ENCODE measurements around the gene EZR. TPM values are rescaled to one million over a fixed set of nuclear protein-coding genes. Genes with fewer than 3 reads are reported as not detected.

The EZR gene
- total RNA-seq, 1 experiment from 2014 or later, result 88.5 TPM

DNA sequence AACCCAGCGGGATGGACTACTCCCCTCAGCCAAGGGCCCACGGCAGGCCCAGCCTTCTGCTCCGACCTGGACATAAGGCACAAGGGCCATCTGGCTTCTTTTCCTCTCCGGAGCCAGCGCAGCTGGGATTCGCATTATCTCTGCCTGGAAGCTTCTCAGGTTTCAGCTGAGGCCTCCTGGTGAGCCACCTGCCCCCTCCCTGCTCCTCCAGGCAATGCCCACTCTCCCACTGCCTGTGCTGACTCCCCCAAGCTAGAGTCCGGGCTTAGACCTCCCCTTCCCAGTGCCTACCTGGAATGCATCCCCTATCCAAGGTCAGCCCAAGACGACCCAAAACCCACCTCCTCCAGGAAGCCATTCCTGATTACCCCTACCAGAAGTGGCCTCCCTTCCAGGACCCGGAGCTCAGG, 60.7 kb downstream of the EZR start:
- no peak for DNase-seq
- Histone ChIP-seq H4K20me1 (ENCODE audit: insufficient read depth, low read depth, low read length) (peaks cover 13% of the 10 kb centered on the region; the same call in 1 of the 2 replicates), H3K4me3 (ENCODE audit: low read length) (no peak overlapping the region), H3K4me1 (ENCODE audit: low read length) (peaks cover 6% of the 10 kb centered on the region; the same call in 1 of the 2 replicates), H3K9me2 (replicated peaks; ENCODE audit: insufficient read depth, low read length) (no peaks in the 10 kb centered on the region), H3K79me2 (ENCODE audit: low read length) (no peaks in the 10 kb centered on the region), H3K36me3 (ENCODE audit: insufficient read depth, low read length) (no peaks in the 10 kb centered on the region), H2AFZ (ENCODE audit: low read length) (no peak overlapping the region), H3K9me3 (ENCODE audit: low read length) (no peaks in the 10 kb centered on the region), H3K4me2 (ENCODE audit: low read depth, low read length, poor library complexity, severe bottlenecking) (no peak overlapping the region), H3K27ac (ENCODE audit: low read length) (no peak overlapping the region), H3K27me3 (ENCODE audit: low read length) (no peaks in the 10 kb centered on the region), H3K9ac (ENCODE audit: low read length) (no peak overlapping the region)

DNA sequence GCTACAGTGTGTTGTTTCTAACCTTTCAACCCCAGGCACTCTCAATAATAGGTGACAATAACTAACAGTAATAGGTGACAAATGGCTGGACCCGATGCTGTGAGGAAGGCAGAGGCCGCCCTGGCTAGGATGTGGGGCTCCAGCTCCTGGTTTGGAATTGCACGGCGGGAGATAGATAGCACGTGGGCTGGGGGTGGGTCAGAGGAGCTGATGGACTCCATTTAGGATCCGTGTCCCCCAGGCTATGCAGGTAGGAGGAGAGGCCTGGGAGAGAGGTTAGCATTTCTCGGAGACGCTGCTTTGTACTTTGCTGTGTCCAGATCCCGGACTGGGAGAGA, 61.4 kb downstream of the EZR start:
- no peaks in the 10 kb centered on the region for H3K9me2 ChIP-seq (replicated peaks; ENCODE audit: insufficient read depth, low read length)
- peaks cover 13% of the 10 kb centered on the region; the same call in 1 of the 2 replicates for H4K20me1 ChIP-seq (ENCODE audit: insufficient read depth, low read depth, low read length)
- H3K36me3 ChIP-seq (ENCODE audit: insufficient read depth, low read length), result no peaks in the 10 kb centered on the region
- no peak overlapping the region for H3K9ac ChIP-seq (ENCODE audit: low read length)
- H3K79me2 ChIP-seq (ENCODE audit: low read length), result no peaks in the 10 kb centered on the region
- no peaks in the 10 kb centered on the region for H3K9me3 ChIP-seq (ENCODE audit: low read length)
- no peak overlapping the region for H3K27ac ChIP-seq (ENCODE audit: low read length)
- H3K4me2 ChIP-seq (ENCODE audit: low read depth, low read length, poor library complexity, severe bottlenecking), result no peak overlapping the region
- H3K4me1 ChIP-seq (ENCODE audit: low read length), result peaks cover 11% of the 10 kb centered on the region
- no peak overlapping the region for H3K4me3 ChIP-seq (ENCODE audit: low read length)
- no peak overlapping the region for H2AFZ ChIP-seq (ENCODE audit: low read length)
- H3K27me3 ChIP-seq (ENCODE audit: low read length), result no peaks in the 10 kb centered on the region
- no peak for DNase-seq

DNA sequence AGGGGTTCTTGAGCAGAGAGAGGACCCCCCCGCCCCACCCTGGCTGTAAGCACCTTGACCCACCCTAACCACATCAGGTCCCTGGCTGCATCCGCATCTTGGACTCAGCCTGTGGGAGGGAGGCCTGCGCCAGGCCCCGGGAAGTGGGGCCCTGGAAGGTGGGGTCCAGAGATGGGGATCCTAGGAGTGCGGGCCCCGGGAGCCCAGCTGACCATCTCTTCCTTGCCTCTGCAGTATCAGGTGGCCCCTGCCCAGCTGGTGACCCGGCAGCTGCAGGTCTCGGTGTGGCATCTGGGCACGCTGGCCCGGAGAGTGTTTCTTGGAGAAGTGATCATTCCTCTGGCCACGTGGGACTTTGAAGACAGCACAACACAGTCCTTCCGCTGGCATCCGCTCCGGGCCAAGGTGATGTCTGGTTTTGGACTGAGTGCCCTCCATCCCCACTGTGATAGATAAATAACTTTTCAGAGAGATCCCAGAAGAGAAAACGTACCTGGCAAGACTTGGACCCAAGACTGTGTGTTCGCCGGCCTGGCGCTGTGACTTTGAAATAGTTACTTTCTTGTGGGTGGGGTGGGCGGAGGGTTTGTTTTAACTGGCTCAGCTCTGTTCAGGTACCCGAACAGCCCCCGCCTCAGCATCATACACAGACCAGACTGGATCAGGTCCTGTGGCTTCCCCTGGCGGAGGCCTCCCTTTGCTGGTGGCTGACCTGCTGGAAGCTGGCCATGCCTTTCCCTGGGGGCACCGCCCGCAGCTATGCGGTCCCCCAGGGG, 62.0 kb downstream of the EZR start:
- no peak overlapping the region for H3K27ac ChIP-seq (ENCODE audit: low read length)
- H3K4me3 ChIP-seq (ENCODE audit: low read length), result no peak overlapping the region
- H2AFZ ChIP-seq (ENCODE audit: low read length), result no peak overlapping the region
- H3K36me3 ChIP-seq (ENCODE audit: insufficient read depth, low read length), result no peaks in the 10 kb centered on the region
- H4K20me1 ChIP-seq (ENCODE audit: insufficient read depth, low read depth, low read length), result peaks cover 13% of the 10 kb centered on the region; the same call in 1 of the 2 replicates
- no peaks in the 10 kb centered on the region for H3K9me3 ChIP-seq (ENCODE audit: low read length)
- no peak for DNase-seq
- H3K4me1 ChIP-seq (ENCODE audit: low read length), result peaks cover 17% of the 10 kb centered on the region
- no peaks in the 10 kb centered on the region for H3K79me2 ChIP-seq (ENCODE audit: low read length)
- H3K9ac ChIP-seq (ENCODE audit: low read length), result no peak overlapping the region
- no peaks in the 10 kb centered on the region for H3K9me2 ChIP-seq (replicated peaks; ENCODE audit: insufficient read depth, low read length)
- H3K27me3 ChIP-seq (ENCODE audit: low read length), result no peaks in the 10 kb centered on the region
- H3K4me2 ChIP-seq (ENCODE audit: low read depth, low read length, poor library complexity, severe bottlenecking), result no peak overlapping the region

DNA sequence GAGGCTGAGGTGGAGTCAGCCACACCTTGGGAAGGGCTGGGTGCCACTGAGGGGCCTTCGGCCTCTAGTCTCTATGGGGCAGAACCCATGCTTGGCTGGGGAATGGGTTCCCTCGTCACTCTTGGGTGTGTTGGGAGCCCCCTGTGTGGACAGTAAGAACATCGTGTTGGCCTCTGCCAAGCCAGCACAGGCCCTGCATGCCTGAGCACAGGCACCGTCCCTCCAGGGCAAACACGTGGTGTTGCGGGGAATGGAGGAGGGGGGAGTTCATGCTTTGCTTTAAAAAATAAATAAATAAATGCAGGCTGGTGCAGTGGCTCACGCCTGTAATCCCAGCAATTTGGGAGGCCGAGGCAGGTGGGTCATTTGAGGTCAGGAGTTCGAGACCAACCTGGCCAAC, 63.0 kb downstream of the EZR start:
- H3K36me3 ChIP-seq (ENCODE audit: insufficient read depth, low read length), result no peaks in the 10 kb centered on the region
- no peak overlapping the region for H3K4me2 ChIP-seq (ENCODE audit: low read depth, low read length, poor library complexity, severe bottlenecking)

DNA sequence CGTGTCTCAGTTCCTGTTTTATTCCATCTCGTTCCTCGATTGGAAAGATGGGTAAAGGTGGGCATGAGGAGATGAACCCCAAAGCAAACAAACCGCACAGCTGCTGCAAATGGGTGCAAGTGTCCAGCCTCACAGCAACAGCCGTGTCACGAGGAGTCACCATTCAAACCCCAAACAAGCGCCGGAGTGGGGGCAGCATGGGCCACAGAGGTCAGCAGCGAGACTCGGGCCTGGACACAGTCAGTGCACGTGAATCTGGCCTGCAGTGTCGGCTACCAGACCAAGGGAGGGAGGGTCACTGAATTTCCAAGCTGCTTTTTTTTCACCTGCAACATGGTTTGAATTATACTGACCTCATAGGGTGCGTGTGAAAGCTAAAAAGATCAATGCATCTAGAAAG, 63.5 kb downstream of the EZR start:
- DNase-seq, result no peak
- Histone ChIP-seq H3K27me3 (ENCODE audit: low read length) (no peaks in the 10 kb centered on the region), H3K9me2 (replicated peaks; ENCODE audit: insufficient read depth, low read length) (no peaks in the 10 kb centered on the region), H3K4me2 (ENCODE audit: low read depth, low read length, poor library complexity, severe bottlenecking) (no peak overlapping the region), H3K36me3 (ENCODE audit: insufficient read depth, low read length) (no peaks in the 10 kb centered on the region), H3K9ac (ENCODE audit: low read length) (no peak overlapping the region), H3K9me3 (ENCODE audit: low read length) (no peaks in the 10 kb centered on the region), H3K4me3 (ENCODE audit: low read length) (no peak overlapping the region), H3K4me1 (ENCODE audit: low read length) (peaks cover 19% of the 10 kb centered on the region), H2AFZ (ENCODE audit: low read length) (no peak overlapping the region), H3K79me2 (ENCODE audit: low read length) (no peaks in the 10 kb centered on the region), H4K20me1 (ENCODE audit: insufficient read depth, low read depth, low read length) (0 out of 2 replicates have a peak, but pooled peaks cover 8% of the 10 kb centered on the region), H3K27ac (ENCODE audit: low read length) (no peak overlapping the region)

More for the DNA sequence above, 63.0 kb downstream of the EZR start:
- H3K27me3 ChIP-seq (ENCODE audit: low read length), result no peaks in the 10 kb centered on the region
- H3K4me3 ChIP-seq (ENCODE audit: low read length), result no peak overlapping the region
- 0 out of 2 replicates have a peak, but pooled peaks cover 8% of the 10 kb centered on the region for H4K20me1 ChIP-seq (ENCODE audit: insufficient read depth, low read depth, low read length)
- DNase-seq, result no peak
- no peaks in the 10 kb centered on the region for H3K9me2 ChIP-seq (replicated peaks; ENCODE audit: insufficient read depth, low read length)
- no peaks in the 10 kb centered on the region for H3K9me3 ChIP-seq (ENCODE audit: low read length)
- no peaks in the 10 kb centered on the region for H3K79me2 ChIP-seq (ENCODE audit: low read length)
- peaks cover 19% of the 10 kb centered on the region for H3K4me1 ChIP-seq (ENCODE audit: low read length)
- no peak overlapping the region for H2AFZ ChIP-seq (ENCODE audit: low read length)
- H3K9ac ChIP-seq (ENCODE audit: low read length), result no peak overlapping the region
- H3K27ac ChIP-seq (ENCODE audit: low read length), result no peak overlapping the region

DNA sequence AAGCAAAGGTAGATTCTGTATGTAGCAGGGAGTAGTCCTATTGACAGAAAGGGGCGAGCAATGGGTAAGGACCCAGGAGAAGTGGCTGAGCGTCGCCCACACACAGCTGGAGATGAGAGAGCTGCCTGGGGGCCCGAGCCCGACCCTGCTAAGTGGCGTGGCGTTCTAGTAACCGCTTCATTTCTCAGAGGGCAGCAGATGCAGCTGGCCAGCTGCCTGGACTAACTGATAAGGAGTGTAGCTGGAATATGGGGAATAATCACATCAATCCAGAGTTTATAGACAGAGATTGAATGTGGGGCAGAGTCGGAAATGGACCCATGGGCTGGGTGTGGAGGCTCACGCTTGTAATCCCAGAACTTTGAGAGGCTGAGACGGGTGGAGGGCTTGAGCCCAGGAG, 64.4 kb downstream of the EZR start:
- H3K4me2 ChIP-seq (ENCODE audit: low read depth, low read length, poor library complexity, severe bottlenecking), result no peak overlapping the region
- no peak overlapping the region for H2AFZ ChIP-seq (ENCODE audit: low read length)
- H3K4me1 ChIP-seq (ENCODE audit: low read length), result peaks cover 19% of the 10 kb centered on the region
- H3K79me2 ChIP-seq (ENCODE audit: low read length), result no peaks in the 10 kb centered on the region
- H3K27ac ChIP-seq (ENCODE audit: low read length), result no peak overlapping the region
- H3K4me3 ChIP-seq (ENCODE audit: low read length), result no peak overlapping the region
- H3K9me3 ChIP-seq (ENCODE audit: low read length), result no peaks in the 10 kb centered on the region
- H3K9ac ChIP-seq (ENCODE audit: low read length), result no peak overlapping the region
- no peaks in the 10 kb centered on the region for H3K36me3 ChIP-seq (ENCODE audit: insufficient read depth, low read length)
- DNase-seq, result no peak
- H3K27me3 ChIP-seq (ENCODE audit: low read length), result no peaks in the 10 kb centered on the region
- 0 out of 2 replicates have a peak, but pooled peaks cover 8% of the 10 kb centered on the region for H4K20me1 ChIP-seq (ENCODE audit: insufficient read depth, low read depth, low read length)
- H3K9me2 ChIP-seq (replicated peaks; ENCODE audit: insufficient read depth, low read length), result no peaks in the 10 kb centered on the region

DNA sequence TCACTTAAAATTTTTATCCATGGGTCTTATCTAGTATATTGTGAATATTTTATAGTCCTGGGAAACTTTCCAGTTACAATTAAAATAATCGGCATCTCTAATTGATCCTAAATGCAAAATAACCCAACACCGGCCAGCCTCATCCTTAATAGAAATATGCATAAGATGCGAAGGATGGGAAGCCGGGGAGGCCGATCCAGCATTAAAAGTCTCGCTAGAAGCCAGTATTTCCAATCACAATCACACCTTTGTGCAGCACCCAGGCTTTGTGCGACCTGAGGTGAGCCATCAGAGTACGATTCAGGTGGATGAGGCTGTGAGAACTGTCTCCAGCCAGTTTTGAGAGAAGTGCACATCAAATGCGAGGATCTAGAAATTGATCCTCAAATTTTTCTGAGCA, 65.4 kb downstream of the EZR start:
- Histone ChIP-seq H4K20me1 (ENCODE audit: insufficient read depth, low read depth, low read length) (0 out of 2 replicates have a peak, but pooled peaks cover 4% of the 10 kb centered on the region), H3K36me3 (ENCODE audit: insufficient read depth, low read length) (no peaks in the 10 kb centered on the region), H3K27ac (ENCODE audit: low read length) (no peak overlapping the region), H2AFZ (ENCODE audit: low read length) (no peak overlapping the region), H3K9ac (ENCODE audit: low read length) (no peak overlapping the region), H3K9me2 (replicated peaks; ENCODE audit: insufficient read depth, low read length) (no peaks in the 10 kb centered on the region), H3K4me3 (ENCODE audit: low read length) (no peak overlapping the region), H3K79me2 (ENCODE audit: low read length) (no peaks in the 10 kb centered on the region), H3K4me1 (ENCODE audit: low read length) (peaks cover 13% of the 10 kb centered on the region), H3K9me3 (ENCODE audit: low read length) (no peaks in the 10 kb centered on the region), H3K27me3 (ENCODE audit: low read length) (no peaks in the 10 kb centered on the region), H3K4me2 (ENCODE audit: low read depth, low read length, poor library complexity, severe bottlenecking) (no peak overlapping the region)
- no peak for DNase-seq

DNA sequence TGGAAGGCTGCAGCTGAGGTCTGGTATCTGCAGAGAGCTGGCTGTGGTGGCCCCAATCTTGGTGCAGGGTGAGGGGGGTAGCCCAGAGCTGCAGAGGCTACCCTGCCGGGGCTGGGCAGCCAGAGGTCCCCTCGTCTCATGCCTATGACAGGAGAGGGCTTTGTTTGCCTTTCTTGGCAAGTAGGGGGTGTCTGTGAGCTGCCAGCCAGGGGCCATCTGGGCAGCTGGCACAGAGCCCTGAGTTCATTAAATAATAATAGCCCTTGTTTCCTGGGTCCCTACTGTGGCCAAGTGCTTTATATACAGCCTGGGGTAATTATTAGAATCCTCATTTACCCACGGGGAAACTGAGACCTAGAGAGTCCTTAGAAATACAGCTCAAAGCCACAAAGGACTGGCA, 66.6 kb downstream of the EZR start:
- Histone ChIP-seq H3K27me3 (ENCODE audit: low read length) (no peaks in the 10 kb centered on the region), H3K4me2 (ENCODE audit: low read depth, low read length, poor library complexity, severe bottlenecking) (peak overlapping the region; percentile 31), H3K36me3 (ENCODE audit: insufficient read depth, low read length) (no peaks in the 10 kb centered on the region), H3K79me2 (ENCODE audit: low read length) (no peaks in the 10 kb centered on the region), H3K9ac (ENCODE audit: low read length) (no peak overlapping the region), H3K9me2 (replicated peaks; ENCODE audit: insufficient read depth, low read length) (no peaks in the 10 kb centered on the region), H4K20me1 (ENCODE audit: insufficient read depth, low read depth, low read length) (no peaks in the 10 kb centered on the region), H3K4me3 (ENCODE audit: low read length) (no peak overlapping the region), H3K27ac (ENCODE audit: low read length) (no peak overlapping the region), H3K4me1 (ENCODE audit: low read length) (peaks cover 13% of the 10 kb centered on the region), H2AFZ (ENCODE audit: low read length) (no peak overlapping the region), H3K9me3 (ENCODE audit: low read length) (no peaks in the 10 kb centered on the region)
- DNase-seq, result peak; percentile 83

All from Karpas-422 (cell line).